ENCODE data around the gene ETS1. TPM values are rescaled to one million over a fixed set of nuclear protein-coding genes. Genes with fewer than 3 reads are reported as not detected.
"Not testable (repeated sequence)": the region's sequence is repeated elsewhere in the genome, so short reads cannot be mapped to it uniquely, and the experiment has no call there.

The ETS1 gene
- total RNA-seq, 1 donor from 2014 or later = 3.0 TPM

DNA sequence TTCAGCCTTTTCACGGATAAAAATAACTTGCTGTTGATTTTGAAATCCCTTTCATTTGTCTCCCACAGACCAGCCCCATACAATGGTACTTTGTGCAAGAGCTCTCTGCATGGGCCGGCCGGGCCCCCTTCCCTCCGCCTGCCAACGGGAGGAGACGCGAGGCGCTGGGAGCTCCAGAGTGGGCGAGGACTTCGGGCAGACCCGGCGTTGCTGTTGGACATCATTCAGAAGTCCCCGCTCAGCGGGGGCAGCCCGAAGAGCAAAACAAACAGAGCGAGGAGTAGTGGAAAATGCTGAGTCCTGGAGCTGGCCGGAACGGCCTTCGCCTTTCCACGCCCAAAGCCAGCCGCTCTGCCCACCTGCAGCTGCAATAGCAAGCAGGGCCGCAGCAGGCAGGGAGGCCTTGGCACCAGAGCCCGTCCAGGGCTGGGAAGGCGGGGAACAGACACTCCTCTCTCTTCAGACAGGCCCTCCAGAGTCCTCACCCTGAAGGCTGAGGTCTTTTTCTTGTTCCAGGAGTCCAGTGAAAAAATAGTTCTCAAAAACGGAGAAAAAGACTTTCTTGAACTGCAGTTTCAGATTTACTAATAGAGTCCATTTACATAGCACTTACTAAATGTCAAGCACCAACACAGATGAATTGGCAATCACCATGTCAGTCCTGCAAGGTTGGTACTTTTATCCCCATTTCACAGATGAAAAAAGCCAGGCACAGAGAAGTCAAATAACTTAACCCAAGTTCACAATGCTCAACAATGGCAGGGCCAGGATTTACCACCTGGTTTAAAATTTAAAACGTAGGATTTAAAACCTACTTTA lies 135.5 kb downstream of the ETS1 start:
- H3K9me3 Mint-ChIP-seq (ENCODE audit: low read depth) = peaks cover 5% of the 10 kb centered on the region
- no peak overlapping the region for H3K4me3 Mint-ChIP-seq (ENCODE audit: low read depth)
- H3K27ac Mint-ChIP-seq = no peak overlapping the region
- DNase-seq (ENCODE audit: low spot score, unreplicated experiment) = no peak
- TF ChIP-seq, protein P1, sequence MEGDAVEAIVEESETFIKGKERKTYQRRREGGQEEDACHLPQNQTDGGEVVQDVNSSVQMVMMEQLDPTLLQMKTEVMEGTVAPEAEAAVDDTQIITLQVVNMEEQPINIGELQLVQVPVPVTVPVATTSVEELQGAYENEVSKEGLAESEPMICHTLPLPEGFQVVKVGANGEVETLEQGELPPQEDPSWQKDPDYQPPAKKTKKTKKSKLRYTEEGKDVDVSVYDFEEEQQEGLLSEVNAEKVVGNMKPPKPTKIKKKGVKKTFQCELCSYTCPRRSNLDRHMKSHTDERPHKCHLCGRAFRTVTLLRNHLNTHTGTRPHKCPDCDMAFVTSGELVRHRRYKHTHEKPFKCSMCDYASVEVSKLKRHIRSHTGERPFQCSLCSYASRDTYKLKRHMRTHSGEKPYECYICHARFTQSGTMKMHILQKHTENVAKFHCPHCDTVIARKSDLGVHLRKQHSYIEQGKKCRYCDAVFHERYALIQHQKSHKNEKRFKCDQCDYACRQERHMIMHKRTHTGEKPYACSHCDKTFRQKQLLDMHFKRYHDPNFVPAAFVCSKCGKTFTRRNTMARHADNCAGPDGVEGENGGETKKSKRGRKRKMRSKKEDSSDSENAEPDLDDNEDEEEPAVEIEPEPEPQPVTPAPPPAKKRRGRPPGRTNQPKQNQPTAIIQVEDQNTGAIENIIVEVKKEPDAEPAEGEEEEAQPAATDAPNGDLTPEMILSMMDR (IDR thresholded peaks at IDR 0.05; ENCODE audit: unreplicated experiment) = no peak
- H3K36me3 Mint-ChIP-seq (ENCODE audit: insufficient read depth) = no peaks in the 10 kb centered on the region
- H3K27me3 Mint-ChIP-seq = peaks cover 29% of the 10 kb centered on the region
- peaks cover 8% of the 10 kb centered on the region for H3K4me1 Mint-ChIP-seq (ENCODE audit: low read depth)

DNA sequence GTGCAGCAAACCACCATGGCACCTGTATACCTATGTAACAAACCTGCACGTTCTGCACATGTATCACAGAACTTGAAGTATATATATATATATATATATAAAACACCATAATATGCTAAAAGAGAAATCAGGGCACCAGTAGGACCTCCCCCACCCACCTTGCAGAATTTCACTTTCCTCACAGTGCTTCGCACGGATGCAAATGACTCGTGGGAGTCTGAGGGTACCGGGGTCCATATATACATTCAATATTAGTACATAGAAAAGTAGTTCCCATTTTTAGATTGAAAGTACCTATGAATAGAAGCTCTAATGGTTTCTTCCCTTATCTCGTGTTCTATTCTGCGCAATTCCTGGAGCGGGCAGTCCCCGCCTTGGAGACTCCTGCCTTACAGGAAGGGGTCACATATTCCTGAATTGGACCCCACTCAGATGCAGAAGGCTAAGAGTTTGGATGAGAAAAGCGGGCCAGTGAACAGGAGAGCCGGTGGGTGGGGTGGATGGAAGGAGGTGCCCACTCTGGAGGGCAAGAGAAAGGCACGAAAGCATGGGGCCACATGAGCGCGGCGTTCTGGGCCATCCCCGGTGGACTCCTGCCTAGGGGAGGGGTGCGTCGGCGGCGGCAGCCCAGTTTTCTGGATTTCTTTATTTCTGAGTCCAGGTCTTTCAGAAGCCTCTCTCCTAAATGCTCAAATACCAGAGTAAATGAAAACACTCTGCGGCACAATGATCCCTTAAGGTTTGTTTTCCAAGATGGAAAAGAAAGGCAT lies 136.3 kb downstream of the ETS1 start:
- Mint-ChIP-seq H3K4me1 (ENCODE audit: low read depth) (peaks cover 8% of the 10 kb centered on the region), H3K36me3 (ENCODE audit: insufficient read depth) (no peaks in the 10 kb centered on the region), H3K4me3 (ENCODE audit: low read depth) (no peak overlapping the region), H3K27ac (no peak overlapping the region), H3K9me3 (ENCODE audit: low read depth) (peaks cover 8% of the 10 kb centered on the region), H3K27me3 (peaks cover 27% of the 10 kb centered on the region)
- no peak for DNase-seq (ENCODE audit: low spot score, unreplicated experiment)
- TF ChIP-seq, protein P1 (IDR thresholded peaks at IDR 0.05; ENCODE audit: unreplicated experiment) = no peak

DNA sequence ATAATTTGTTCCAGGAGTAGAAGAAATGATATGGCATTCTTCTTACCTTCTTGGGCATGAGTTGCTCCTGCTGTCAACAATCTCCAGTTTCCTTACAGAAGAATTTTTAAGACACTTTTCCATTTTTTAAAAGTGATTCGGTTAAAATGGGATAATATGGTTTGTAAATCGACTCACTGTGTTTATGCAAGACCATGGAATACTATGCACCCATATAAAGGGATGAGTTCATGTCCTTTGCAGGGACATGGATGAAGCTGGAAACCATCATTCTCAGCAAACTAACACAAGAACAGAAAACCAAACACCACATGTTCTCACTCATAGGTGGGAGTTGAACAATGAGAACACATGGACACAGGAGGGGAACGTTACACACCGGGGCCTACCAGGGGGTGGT lies 136.9 kb downstream of the ETS1 start:
- not testable (repeated sequence) for DNase-seq (ENCODE audit: low spot score, unreplicated experiment); H3K36me3 Mint-ChIP-seq (ENCODE audit: insufficient read depth); H3K4me3 Mint-ChIP-seq (ENCODE audit: low read depth); H3K27ac Mint-ChIP-seq; H3K9me3 Mint-ChIP-seq (ENCODE audit: low read depth); H3K4me1 Mint-ChIP-seq (ENCODE audit: low read depth)
- H3K27me3 Mint-ChIP-seq = peaks cover 22% of the 10 kb centered on the region

DNA sequence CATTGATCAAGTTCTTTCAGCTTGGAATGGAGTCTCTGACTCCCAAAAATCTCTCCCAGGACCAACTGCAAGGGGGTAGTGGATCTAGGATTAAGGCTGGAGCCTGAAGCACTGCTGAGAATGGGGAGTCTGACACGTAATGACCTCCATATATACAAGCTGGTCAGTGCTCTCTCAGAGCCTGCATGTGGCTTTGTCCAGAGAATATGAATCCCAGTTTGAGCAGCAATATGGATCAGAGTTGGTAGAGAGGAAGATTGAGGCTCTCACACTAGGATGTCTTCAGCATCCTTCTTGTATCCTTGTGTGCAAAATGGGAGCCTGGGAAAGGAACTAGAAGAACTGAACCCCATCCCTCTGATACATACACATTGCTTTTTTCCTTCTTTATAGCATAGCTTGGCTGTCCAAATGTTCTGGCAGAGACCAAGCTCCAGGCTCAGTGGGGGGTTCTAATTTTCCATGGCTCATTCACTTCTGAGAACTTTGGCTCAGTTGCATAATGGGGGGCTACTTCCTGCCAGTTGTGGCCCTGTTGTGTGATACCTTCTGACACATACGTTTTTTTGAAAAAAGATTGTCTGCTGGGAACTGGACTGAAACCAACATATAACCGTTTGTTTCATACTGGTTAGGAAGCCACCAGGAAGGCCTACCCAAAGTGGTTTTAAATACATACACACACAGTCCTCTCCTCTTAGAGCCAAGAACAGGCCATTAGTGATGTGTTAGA lies 138.2 kb downstream of the ETS1 start:
- peaks cover 18% of the 10 kb centered on the region for H3K27me3 Mint-ChIP-seq
- no peaks in the 10 kb centered on the region for H3K36me3 Mint-ChIP-seq (ENCODE audit: insufficient read depth)
- peaks cover 14% of the 10 kb centered on the region for H3K9me3 Mint-ChIP-seq (ENCODE audit: low read depth)
- H3K4me1 Mint-ChIP-seq (ENCODE audit: low read depth) = peaks cover 8% of the 10 kb centered on the region
- peak overlapping the region; percentile 42 for H3K27ac Mint-ChIP-seq
- H3K4me3 Mint-ChIP-seq (ENCODE audit: low read depth) = no peak overlapping the region
- TF ChIP-seq, protein P1 (IDR thresholded peaks at IDR 0.05; ENCODE audit: unreplicated experiment) = no peak
- no peak for DNase-seq (ENCODE audit: low spot score, unreplicated experiment)

DNA sequence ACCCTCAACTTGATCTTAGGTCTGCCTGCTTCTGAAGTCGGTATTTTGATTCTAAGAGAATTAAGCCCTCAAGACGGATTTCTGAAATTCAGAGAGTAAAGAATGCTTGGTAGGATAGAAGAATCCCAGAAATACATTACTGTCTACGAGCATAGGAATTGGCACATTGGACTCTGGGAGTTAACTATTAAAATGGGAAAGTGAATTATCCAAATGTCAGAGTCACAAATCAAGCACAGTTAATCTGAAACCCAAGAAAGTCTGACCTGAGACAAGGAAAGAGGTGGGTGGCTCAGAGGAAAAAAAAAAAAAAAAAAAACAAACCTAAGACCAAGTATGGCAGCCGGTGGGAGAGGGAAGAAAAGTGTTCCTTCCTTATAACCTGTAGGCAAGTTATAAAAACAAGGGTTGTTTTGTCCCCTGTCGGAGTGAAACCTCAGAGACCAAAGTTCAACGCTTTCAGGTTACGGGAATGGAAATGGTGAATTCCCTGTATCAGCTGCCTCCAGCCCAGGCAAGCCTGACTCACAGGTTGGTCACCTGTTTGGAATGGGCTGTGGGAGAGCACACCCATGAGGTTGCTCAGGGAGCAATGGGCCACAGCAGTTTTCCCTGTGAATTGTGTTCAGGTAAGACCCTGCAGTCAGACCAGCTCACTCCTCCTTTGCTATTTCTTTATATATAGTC lies 139.0 kb downstream of the ETS1 start:
- DNase-seq (ENCODE audit: low spot score, unreplicated experiment) = no peak

More for the DNA sequence above, 139.0 kb downstream of the ETS1 start:
- Mint-ChIP-seq H3K36me3 (ENCODE audit: insufficient read depth) (no peaks in the 10 kb centered on the region), H3K27ac (peak overlapping the region; percentile 42), H3K27me3 (peaks cover 12% of the 10 kb centered on the region), H3K9me3 (ENCODE audit: low read depth) (peaks cover 14% of the 10 kb centered on the region), H3K4me3 (ENCODE audit: low read depth) (no peak overlapping the region), H3K4me1 (ENCODE audit: low read depth) (peaks cover 8% of the 10 kb centered on the region)
- TF ChIP-seq, protein P1 (IDR thresholded peaks at IDR 0.05; ENCODE audit: unreplicated experiment) = no peak
